GM03348 (cell line): ENCODE data around the gene NDUFS8.

ENCODE experiments used
- DNase-seq: peaks from one replicate; pipeline ENCODE4 v3.0.0; 2012; ENCODE audit warnings: low spot score

NDUFS8 gene

DNA sequence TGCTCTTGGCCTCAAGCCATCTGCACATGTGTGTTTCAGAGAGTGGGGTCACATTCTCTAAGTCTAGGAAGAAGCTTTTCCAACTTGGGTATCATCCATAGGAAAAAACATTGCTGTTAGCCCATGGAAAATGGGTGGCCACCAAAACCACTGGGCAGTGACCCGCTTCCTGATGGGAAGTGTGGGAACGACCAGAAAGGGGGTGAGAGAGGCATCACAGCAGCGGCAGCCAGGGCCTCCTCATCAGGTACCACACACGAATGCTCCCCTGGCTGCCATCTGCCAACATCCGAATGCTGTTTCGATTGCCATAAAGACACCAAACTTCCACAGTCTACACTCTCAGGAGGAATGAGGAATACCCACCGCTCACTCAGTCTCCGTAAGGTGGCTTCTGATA lies 50.4 kb downstream of the NDUFS8 start:
- no peak for DNase-seq

GRCh38 chr11:68081691-68082090 lies 51.2 kb downstream of the NDUFS8 start:
- no peak for DNase-seq

- DNase-seq = no peak
Observed at GRCh38 chr11:68082481-68082880, 52.0 kb downstream of the NDUFS8 start.

- DNase-seq = no peak
Observed at GRCh38 chr11:68083517-68083916, 53.0 kb downstream of the NDUFS8 start.
